ENCODE measurements around the gene IQCE.

IQCE gene

GRCh38 chr7:2654059-2654458, 95.3 kb downstream of the IQCE start:
- no peaks in the 10 kb centered on the region for H3K27me3 ChIP-seq (ENCODE audit: control insufficient read depth, low read length)
- H3K9me2 ChIP-seq (replicated peaks; ENCODE audit: control insufficient read depth, low read length) = no peaks in the 10 kb centered on the region
- no peak overlapping the region for H3K4me2 ChIP-seq (ENCODE audit: low read length)
- H3K79me2 ChIP-seq (ENCODE audit: control insufficient read depth, low read length) = no peaks in the 10 kb centered on the region
- H4K20me1 ChIP-seq (ENCODE audit: control insufficient read depth, insufficient read depth, low read depth, low read length) = peaks cover 7% of the 10 kb centered on the region; the same call in 1 of the 2 replicates
- no peaks in the 10 kb centered on the region for H3K9me3 ChIP-seq (ENCODE audit: control insufficient read depth, insufficient read depth, low read length)
- H3K27ac ChIP-seq (ENCODE audit: low read depth, low read length) = no peak overlapping the region
- no peak for TF ChIP-seq EZH2phosphoT487 (IDR thresholded peaks at IDR 0.05; ENCODE audit: borderline replicate concordance, low read length)
- TF ChIP-seq, protein P1, sequence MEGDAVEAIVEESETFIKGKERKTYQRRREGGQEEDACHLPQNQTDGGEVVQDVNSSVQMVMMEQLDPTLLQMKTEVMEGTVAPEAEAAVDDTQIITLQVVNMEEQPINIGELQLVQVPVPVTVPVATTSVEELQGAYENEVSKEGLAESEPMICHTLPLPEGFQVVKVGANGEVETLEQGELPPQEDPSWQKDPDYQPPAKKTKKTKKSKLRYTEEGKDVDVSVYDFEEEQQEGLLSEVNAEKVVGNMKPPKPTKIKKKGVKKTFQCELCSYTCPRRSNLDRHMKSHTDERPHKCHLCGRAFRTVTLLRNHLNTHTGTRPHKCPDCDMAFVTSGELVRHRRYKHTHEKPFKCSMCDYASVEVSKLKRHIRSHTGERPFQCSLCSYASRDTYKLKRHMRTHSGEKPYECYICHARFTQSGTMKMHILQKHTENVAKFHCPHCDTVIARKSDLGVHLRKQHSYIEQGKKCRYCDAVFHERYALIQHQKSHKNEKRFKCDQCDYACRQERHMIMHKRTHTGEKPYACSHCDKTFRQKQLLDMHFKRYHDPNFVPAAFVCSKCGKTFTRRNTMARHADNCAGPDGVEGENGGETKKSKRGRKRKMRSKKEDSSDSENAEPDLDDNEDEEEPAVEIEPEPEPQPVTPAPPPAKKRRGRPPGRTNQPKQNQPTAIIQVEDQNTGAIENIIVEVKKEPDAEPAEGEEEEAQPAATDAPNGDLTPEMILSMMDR (IDR thresholded peaks at IDR 0.05; ENCODE audit: low read depth, low read length, poor library complexity, severe bottlenecking) = no peak
- H3K4me3 ChIP-seq (ENCODE audit: low read length) = no peak overlapping the region
- no peaks in the 10 kb centered on the region for H3F3A ChIP-seq (ENCODE audit: control insufficient read depth, insufficient read depth)
- no peaks in the 10 kb centered on the region for H3K4me1 ChIP-seq (ENCODE audit: control insufficient read depth, low read length)
- no peaks in the 10 kb centered on the region for H3K36me3 ChIP-seq (ENCODE audit: control insufficient read depth, low read length)

- Histone ChIP-seq H4K20me1 (ENCODE audit: control insufficient read depth, insufficient read depth, low read depth, low read length) (peaks cover 7% of the 10 kb centered on the region; the same call in 1 of the 2 replicates), H3K27me3 (ENCODE audit: control insufficient read depth, low read length) (no peaks in the 10 kb centered on the region), H3K4me1 (ENCODE audit: control insufficient read depth, low read length) (no peaks in the 10 kb centered on the region)
Measured at GRCh38 chr7:2655870-2656614, 97.3 kb downstream of the IQCE start.

GRCh38 chr7:2657208-2657607, 98.4 kb downstream of the IQCE start:
- Histone ChIP-seq H3K9me2 (replicated peaks; ENCODE audit: control insufficient read depth, low read length) (no peaks in the 10 kb centered on the region), H3K9me3 (ENCODE audit: control insufficient read depth, insufficient read depth, low read length) (no peaks in the 10 kb centered on the region), H3K27ac (ENCODE audit: low read depth, low read length) (no peak overlapping the region), H3K36me3 (ENCODE audit: control insufficient read depth, low read length) (no peaks in the 10 kb centered on the region), H3K79me2 (ENCODE audit: control insufficient read depth, low read length) (no peaks in the 10 kb centered on the region), H3K27me3 (ENCODE audit: control insufficient read depth, low read length) (no peaks in the 10 kb centered on the region), H3K4me3 (ENCODE audit: low read length) (no peak overlapping the region), H3F3A (ENCODE audit: control insufficient read depth, insufficient read depth) (no peaks in the 10 kb centered on the region), H4K20me1 (ENCODE audit: control insufficient read depth, insufficient read depth, low read depth, low read length) (0 out of 2 replicates have a peak, but pooled peaks cover 2% of the 10 kb centered on the region), H3K4me2 (ENCODE audit: low read length) (no peak overlapping the region), H3K4me1 (ENCODE audit: control insufficient read depth, low read length) (no peaks in the 10 kb centered on the region)
- TF ChIP-seq, protein P1 (IDR thresholded peaks at IDR 0.05; ENCODE audit: low read depth, low read length, poor library complexity, severe bottlenecking) = no peak
- no peak for TF ChIP-seq EZH2phosphoT487 (IDR thresholded peaks at IDR 0.05; ENCODE audit: borderline replicate concordance, low read length)

More at GRCh38 chr7:2655870-2656614, 97.3 kb downstream of the IQCE start:
- no peaks in the 10 kb centered on the region for H3F3A ChIP-seq (ENCODE audit: control insufficient read depth, insufficient read depth)
- no peak overlapping the region for H3K27ac ChIP-seq (ENCODE audit: low read depth, low read length)
- no peaks in the 10 kb centered on the region for H3K9me2 ChIP-seq (replicated peaks; ENCODE audit: control insufficient read depth, low read length)
- TF ChIP-seq, protein P1 (IDR thresholded peaks at IDR 0.05; ENCODE audit: low read depth, low read length, poor library complexity, severe bottlenecking) = no peak
- no peak for TF ChIP-seq EZH2phosphoT487 (IDR thresholded peaks at IDR 0.05; ENCODE audit: borderline replicate concordance, low read length)
- H3K4me3 ChIP-seq (ENCODE audit: low read length) = no peak overlapping the region
- H3K4me2 ChIP-seq (ENCODE audit: low read length) = no peak overlapping the region
- no peaks in the 10 kb centered on the region for H3K36me3 ChIP-seq (ENCODE audit: control insufficient read depth, low read length)
- no peaks in the 10 kb centered on the region for H3K79me2 ChIP-seq (ENCODE audit: control insufficient read depth, low read length)
- H3K9me3 ChIP-seq (ENCODE audit: control insufficient read depth, insufficient read depth, low read length) = no peaks in the 10 kb centered on the region

Measured in DOHH2 (cell line).